Middle frontal gyrus (tissue), 1 donor: Measurements from ENCODE around the gene SLC7A5.
"Not testable (repeated sequence)": the region's sequence is repeated elsewhere in the genome, so short reads cannot be mapped to it uniquely, and the experiment has no call there.

Experiments
- DNase-seq: peaks from one replicate; pipeline ENCODE4 v3.0.0-alpha.2; 2015; ENCODE audit warnings: low spot score; ENCODE audit errors: extremely low spot score

The SLC7A5 gene

DNA sequence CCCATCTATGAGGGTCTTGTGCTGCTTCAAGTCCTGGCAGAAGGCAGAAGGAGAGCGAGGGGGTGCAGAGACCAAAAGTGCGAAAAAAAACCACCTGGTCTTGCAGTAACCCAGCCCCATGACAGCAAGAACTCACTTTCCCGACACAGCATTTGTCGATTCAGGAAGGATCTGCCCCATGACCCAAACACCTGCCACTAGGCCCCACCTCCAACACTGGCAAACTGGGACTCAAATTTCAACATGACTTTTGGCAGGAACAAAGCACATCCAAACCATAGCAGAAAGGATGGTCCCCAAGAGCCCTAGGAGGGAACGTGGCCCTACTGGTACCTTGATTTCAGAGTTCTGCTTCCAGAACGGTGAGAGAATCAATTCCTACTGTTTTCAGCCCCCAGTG lies 68.8 kb downstream of the SLC7A5 start:
- no peak for DNase-seq

- DNase-seq, result no peak
Measured at GRCh38 chr16:87795336-87795735, 74.0 kb downstream of the SLC7A5 start.

GRCh38 chr16:87794485-87795078 lies 74.7 kb downstream of the SLC7A5 start:
- DNase-seq, result no peak

- DNase-seq, result no peak
Measured at GRCh38 chr16:87792205-87792565, 77.1 kb downstream of the SLC7A5 start.

DNA sequence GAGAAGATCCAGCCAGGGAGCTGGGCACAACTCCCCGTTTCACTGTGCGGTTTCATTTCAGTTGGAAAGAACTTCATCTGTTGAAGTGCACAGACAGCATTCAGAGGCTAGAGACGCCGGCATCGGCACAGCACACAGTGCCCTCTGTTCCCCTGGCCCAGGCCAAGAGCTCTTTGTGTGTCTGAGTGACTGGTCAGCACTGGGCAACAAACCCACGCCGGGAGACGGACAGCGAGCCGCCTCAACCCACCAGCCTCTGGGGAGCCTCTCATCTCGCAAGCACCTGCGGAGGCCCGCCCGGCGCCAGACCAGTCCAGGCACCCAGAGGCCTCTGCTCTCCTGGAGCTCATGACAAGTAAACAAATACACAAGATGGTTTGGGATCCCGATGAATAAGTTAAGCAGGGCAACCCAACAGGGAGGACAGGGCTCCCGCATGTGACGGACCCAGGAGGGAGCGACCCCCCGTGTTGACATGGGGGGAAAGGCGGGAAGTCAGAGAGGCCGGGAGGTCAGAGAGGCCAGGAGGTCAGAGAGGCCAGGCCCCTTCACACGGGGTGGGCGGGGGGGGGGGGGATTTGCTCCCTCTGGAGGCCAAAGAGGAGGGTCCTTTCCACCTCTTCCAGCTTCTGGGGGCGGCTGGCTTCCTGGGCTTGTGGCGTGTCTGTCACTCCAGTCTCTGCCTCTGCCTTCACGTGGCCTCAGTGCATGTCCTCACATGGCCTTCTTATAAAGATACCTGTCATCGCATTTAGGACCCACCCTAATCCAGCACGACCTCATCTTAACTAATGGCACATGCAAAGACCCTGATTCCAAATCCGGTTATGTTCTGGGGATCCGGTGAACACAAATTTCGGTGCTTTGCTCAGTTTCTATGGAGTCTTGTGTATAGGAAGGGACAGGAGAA lies 77.8 kb downstream of the SLC7A5 start:
- DNase-seq, result no peak

GRCh38 chr16:87790292-87791100 lies 78.8 kb downstream of the SLC7A5 start:
- no peak for DNase-seq

GRCh38 chr16:87789437-87790291 lies 79.6 kb downstream of the SLC7A5 start:
- no peak for DNase-seq

DNA sequence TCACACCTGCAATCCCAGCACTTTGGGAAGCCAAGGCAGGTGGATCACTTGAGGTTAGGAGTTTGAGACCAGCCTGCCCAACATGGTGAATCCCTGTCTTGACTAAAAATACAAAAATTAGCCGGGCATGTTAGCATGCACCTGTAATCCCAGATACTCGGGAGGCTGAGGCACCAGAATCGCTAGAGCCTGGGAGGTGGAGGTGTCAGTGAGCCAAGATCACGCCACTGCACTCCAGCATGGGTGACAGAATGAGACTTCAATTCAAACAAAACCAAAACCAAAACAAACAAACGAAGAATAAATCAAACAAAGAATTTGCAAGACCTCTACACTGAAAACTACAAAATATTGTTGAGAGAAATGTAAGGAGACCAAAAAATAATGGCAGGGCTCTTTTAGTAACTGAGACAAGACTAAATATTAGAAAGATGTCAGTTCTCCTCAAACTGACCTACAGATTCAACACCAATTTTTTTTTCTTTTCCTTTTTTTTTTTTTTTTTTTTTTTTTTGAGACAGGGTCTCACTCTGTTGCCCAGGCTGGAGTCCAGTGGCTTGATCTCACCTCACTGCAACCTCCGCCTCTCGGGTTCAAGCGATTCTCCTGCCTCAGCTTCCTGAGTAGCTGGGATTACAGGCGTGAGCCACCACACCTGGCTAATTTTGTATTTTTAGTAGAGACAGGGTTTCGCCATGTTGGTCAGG lies 80.4 kb downstream of the SLC7A5 start:
- not testable (repeated sequence) for DNase-seq

- DNase-seq, result not testable (repeated sequence)
Measured at GRCh38 chr16:87787451-87788091, 81.7 kb downstream of the SLC7A5 start.

DNA sequence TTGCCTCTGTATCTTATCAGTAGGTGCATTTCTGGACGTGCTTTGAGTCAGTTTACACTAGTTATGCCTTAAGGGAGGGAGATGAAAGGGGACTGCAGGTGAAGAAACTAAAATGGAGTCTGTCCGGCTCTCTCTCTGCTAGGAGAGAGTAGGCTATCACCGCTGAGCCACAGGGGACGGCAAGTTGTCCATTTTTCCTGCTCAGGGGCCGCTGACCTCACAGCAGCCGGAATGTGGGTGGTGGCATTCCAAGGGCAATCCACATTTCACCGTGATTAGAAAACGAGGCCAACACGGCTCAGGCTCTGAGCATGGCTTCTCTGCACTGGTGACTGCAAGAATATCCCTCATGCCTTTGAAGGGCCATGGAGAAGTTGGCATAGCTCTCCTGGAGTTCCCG lies 84.5 kb downstream of the SLC7A5 start:
- DNase-seq, result no peak

DNA sequence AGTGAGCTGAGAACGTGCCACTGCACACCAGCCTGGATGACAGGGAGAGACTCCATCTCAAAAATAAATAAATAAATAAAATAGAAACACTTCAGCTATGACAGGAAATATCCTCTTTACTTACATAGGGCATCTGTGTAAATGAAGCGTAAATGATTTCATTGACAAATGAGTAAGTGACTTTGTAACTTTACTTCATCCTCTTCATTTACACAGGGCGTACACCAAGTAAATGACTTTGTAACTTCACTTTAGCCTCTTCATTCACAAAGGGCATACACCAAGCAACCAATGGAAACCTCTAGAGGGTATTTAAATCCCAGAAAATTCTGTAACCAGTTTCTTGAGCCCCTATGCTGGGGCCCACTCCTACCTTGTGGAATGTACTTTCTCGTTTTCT lies 87.3 kb downstream of the SLC7A5 start:
- DNase-seq, result no peak

DNA sequence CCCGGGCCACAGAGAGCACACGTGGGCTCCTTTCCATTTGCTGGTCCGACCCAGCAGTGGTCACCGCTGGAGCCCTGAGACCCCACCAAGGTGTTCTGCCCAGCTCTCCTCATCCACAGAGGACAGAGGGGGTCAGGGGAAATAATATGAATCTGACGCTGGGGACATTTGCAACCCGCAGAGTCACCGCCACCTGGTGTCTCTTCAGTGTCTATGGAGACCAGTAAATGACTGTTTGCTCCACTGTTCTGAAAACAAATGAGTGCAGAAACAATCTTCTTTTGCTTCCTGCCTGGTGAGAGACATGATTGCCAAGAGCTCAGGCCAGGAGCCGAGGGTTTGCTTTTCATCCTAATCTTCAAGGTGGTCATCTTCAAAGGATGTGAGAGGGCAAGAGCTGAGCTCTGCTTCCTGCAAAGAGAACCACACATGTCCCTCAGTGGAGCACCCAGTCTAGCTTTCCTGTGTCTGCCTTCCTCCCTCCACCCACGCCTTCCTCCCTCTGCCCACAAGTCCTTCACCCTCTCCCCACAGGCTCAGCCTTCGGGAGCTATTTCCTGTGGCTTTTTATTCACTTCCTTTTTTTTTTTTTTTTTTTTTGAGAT lies 88.8 kb downstream of the SLC7A5 start:
- no peak for DNase-seq
